Glutamatergic neuron (in vitro differentiated cells): ENCODE measurements around the gene LAMA3. TPM values are rescaled to one million over a fixed set of nuclear protein-coding genes. Genes with fewer than 3 reads are reported as not detected.
"Not testable (repeated sequence)": the region's sequence is repeated elsewhere in the genome, so short reads cannot be mapped to it uniquely, and the experiment has no call there.

Experiments
- DNase-seq: peaks from one replicate; pipeline ENCODE4 v3.0.0; 2022
- H3K27ac Mint-ChIP-seq: one replicate; pipeline ENCODE4 v1.8.0; 2020; ENCODE audit warnings: mild to moderate bottlenecking, mixed read lengths, inconsistent platforms; ENCODE audit not compliant: unreplicated experiment
- H3K27me3 Mint-ChIP-seq: one replicate; pipeline ENCODE4 v1.8.0; 2020; ENCODE audit warnings: mild to moderate bottlenecking, moderate library complexity, mixed read lengths, inconsistent platforms; ENCODE audit not compliant: unreplicated experiment
- H3K36me3 Mint-ChIP-seq: one replicate; pipeline ENCODE4 v1.8.0; 2020; ENCODE audit warnings: mild to moderate bottlenecking, mixed read lengths, inconsistent platforms; ENCODE audit not compliant: unreplicated experiment
- H3K4me1 Mint-ChIP-seq: one replicate; pipeline ENCODE4 v1.8.0; 2020; ENCODE audit warnings: mild to moderate bottlenecking, low read depth, mixed read lengths, inconsistent platforms; ENCODE audit not compliant: unreplicated experiment
- H3K4me3 Mint-ChIP-seq: one replicate; pipeline ENCODE4 v1.8.0; 2020; ENCODE audit warnings: mild to moderate bottlenecking, mixed read lengths, inconsistent platforms; ENCODE audit not compliant: unreplicated experiment
- H3K9me3 Mint-ChIP-seq: one replicate; pipeline ENCODE4 v1.8.0; 2020; ENCODE audit warnings: mild to moderate bottlenecking, moderate library complexity, mixed read lengths, inconsistent platforms; ENCODE audit not compliant: unreplicated experiment
- CTCF ChIP-seq: fragments of 200-600 bp; sonication (generic); IDR thresholded peaks from one replicate; pipeline ENCODE4 v1.5.0; 2021; ENCODE audit not compliant: partially characterized antibody, unreplicated experiment
- total RNA-seq: library from RNA; stranded (reverse); fragmentation: NEBNext Ultra II Directional; extraction: Animal tissue kit (Norgen Biotek cat#: 25700); gene quantifications from one replicate; pipeline ENCODE4 v1.2.1, GENCODE V29; 2021; ENCODE audit not compliant: unreplicated experiment

LAMA3 gene
- total RNA-seq, 1 donor from 2014 or later = 2.1 TPM

GRCh38 chr18:23711426-23711825 lies 22.2 kb downstream of the LAMA3 start:
- no peak overlapping the region for H3K27ac Mint-ChIP-seq
- H3K4me3 Mint-ChIP-seq = no peak overlapping the region
- H3K27me3 Mint-ChIP-seq = no peaks in the 10 kb centered on the region
- peaks cover 2% of the 10 kb centered on the region for H3K9me3 Mint-ChIP-seq
- TF ChIP-seq CTCF = no peak
- peaks cover 6% of the 10 kb centered on the region for H3K36me3 Mint-ChIP-seq
- peaks cover 7% of the 10 kb centered on the region for H3K4me1 Mint-ChIP-seq
- DNase-seq = no peak

- H3K9me3 Mint-ChIP-seq = no peaks in the 10 kb centered on the region
- peaks cover 9% of the 10 kb centered on the region for H3K4me1 Mint-ChIP-seq
Observed at GRCh38 chr18:23712445-23712844, 23.2 kb downstream of the LAMA3 start.

GRCh38 chr18:23714576-23714975 lies 25.3 kb downstream of the LAMA3 start:
- TF ChIP-seq CTCF = no peak
- H3K27ac Mint-ChIP-seq = no peak overlapping the region
- H3K36me3 Mint-ChIP-seq = no peaks in the 10 kb centered on the region
- DNase-seq = no peak
- no peaks in the 10 kb centered on the region for H3K27me3 Mint-ChIP-seq
- H3K9me3 Mint-ChIP-seq = no peaks in the 10 kb centered on the region
- peaks cover 14% of the 10 kb centered on the region for H3K4me1 Mint-ChIP-seq
- no peak overlapping the region for H3K4me3 Mint-ChIP-seq

More at GRCh38 chr18:23712445-23712844, 23.2 kb downstream of the LAMA3 start:
- H3K4me3 Mint-ChIP-seq = no peak overlapping the region
- peaks cover 6% of the 10 kb centered on the region for H3K36me3 Mint-ChIP-seq
- no peak for DNase-seq
- no peak overlapping the region for H3K27ac Mint-ChIP-seq
- H3K27me3 Mint-ChIP-seq = no peaks in the 10 kb centered on the region
- no peak for TF ChIP-seq CTCF

GRCh38 chr18:23716079-23716478 lies 26.8 kb downstream of the LAMA3 start:
- H3K4me1 Mint-ChIP-seq = peaks cover 14% of the 10 kb centered on the region
- not testable (repeated sequence) for H3K27me3 Mint-ChIP-seq, DNase-seq, H3K4me3 Mint-ChIP-seq, H3K27ac Mint-ChIP-seq, H3K9me3 Mint-ChIP-seq, H3K36me3 Mint-ChIP-seq

- Mint-ChIP-seq H3K27me3 (no peaks in the 10 kb centered on the region), H3K4me3 (no peak overlapping the region), H3K36me3 (no peaks in the 10 kb centered on the region), H3K9me3 (no peaks in the 10 kb centered on the region), H3K27ac (no peak overlapping the region), H3K4me1 (peaks cover 14% of the 10 kb centered on the region)
- no peak for DNase-seq
- TF ChIP-seq CTCF = no peak
Observed at GRCh38 chr18:23716516-23716915, 27.3 kb downstream of the LAMA3 start.

- Mint-ChIP-seq H3K27ac (no peak overlapping the region), H3K9me3 (no peaks in the 10 kb centered on the region), H3K4me1 (peaks cover 14% of the 10 kb centered on the region), H3K36me3 (no peaks in the 10 kb centered on the region), H3K27me3 (no peaks in the 10 kb centered on the region), H3K4me3 (no peak overlapping the region)
- no peak for DNase-seq
- no peak for TF ChIP-seq CTCF
Observed at GRCh38 chr18:23716966-23717365, 27.7 kb downstream of the LAMA3 start.
